D721Med (cell line): ENCODE results near the gene PFKM.

Experiments used
- DNase-seq: peaks from one replicate; pipeline ENCODE4 v3.0.0; 2011; ENCODE audit warnings: low spot score; ENCODE audit not compliant: insufficient read length
- FAIRE-seq: peaks from 2 replicates; lab custom pipeline; 2011; peaks lifted over from hg19 to GRCh38; lab: Jason Lieb, UNC
- TF ChIP-seq, protein P1 (sequence below): IDR thresholded peaks from 2 replicates; pipeline ENCODE4 v1.5.1; 2012; ENCODE audit warnings: mild to moderate bottlenecking, control low read depth; ENCODE audit not compliant: insufficient read depth; ENCODE audit errors: missing control alignments

The PFKM gene

DNA sequence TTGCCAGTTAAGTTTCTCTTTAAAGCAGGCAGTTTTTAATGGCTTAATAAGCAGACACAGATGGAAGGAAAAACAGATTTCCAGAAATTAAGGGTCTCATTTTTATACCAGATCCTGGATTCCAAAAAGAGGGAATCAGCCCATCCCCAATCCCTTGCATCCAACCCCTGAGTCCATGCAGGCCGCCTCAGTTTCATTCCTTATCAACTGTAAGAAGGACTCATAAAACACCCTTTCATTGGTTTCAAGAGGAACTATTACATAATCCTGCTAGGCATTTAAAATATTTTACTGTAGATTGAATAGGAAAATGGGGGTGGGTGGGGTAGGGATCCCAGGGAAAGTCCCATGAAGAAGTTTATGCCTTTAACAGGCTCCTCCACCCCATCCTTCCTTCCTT lies 73.7 kb downstream of the PFKM start:
- DNase-seq (no peak), FAIRE-seq (no peak)
- TF ChIP-seq, protein P1, sequence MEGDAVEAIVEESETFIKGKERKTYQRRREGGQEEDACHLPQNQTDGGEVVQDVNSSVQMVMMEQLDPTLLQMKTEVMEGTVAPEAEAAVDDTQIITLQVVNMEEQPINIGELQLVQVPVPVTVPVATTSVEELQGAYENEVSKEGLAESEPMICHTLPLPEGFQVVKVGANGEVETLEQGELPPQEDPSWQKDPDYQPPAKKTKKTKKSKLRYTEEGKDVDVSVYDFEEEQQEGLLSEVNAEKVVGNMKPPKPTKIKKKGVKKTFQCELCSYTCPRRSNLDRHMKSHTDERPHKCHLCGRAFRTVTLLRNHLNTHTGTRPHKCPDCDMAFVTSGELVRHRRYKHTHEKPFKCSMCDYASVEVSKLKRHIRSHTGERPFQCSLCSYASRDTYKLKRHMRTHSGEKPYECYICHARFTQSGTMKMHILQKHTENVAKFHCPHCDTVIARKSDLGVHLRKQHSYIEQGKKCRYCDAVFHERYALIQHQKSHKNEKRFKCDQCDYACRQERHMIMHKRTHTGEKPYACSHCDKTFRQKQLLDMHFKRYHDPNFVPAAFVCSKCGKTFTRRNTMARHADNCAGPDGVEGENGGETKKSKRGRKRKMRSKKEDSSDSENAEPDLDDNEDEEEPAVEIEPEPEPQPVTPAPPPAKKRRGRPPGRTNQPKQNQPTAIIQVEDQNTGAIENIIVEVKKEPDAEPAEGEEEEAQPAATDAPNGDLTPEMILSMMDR = no peak

DNA sequence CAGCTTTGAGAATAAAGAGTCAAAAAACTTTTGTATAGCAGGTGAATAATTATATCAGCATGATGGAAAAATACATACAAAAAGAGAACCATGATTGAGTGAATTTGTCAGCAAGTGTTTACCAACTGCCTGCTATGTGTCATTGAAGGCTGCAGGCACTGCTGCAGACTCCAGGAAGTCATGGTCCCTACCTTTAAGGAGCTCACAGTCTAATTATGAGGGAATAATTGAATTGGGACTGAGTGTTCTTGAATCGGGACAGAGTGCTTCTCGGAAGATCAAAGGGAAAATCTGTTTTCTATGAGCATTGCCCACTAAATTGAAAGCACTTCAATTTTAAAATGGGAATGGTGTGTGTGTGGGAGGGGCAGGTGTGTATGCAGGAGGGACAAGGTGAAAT lies 74.5 kb downstream of the PFKM start:
- TF ChIP-seq, protein P1 = no peak

DNA sequence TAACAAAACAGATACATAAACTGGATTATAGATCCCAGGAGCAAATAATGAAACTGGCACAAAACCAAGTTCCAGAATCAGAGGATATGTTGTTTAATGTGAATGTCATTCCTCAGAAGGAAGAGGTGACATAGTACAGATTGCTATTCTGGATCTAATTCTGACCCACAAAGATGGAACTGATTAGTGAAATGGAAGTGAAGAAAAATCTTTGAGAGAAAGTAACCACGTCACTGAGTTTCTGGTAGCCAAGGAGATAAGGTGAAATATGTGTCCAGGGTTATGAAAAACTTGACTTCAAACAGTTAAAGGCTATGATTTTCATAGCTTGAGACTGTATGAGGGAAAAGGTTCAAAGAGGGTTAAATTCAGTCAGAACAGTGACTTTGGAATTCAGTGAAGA lies 75.6 kb downstream of the PFKM start:
- no peak for FAIRE-seq
- DNase-seq = no peak
- TF ChIP-seq, protein P1 = no peak

More for the DNA sequence above, 74.5 kb downstream of the PFKM start:
- no peak for FAIRE-seq
- DNase-seq = no peak
